Tibial nerve (tissue), 4 donors: ENCODE measurements around the gene RBM15B. TPM values are rescaled to one million over a fixed set of nuclear protein-coding genes. Genes with fewer than 3 reads are reported as not detected.

Experiments
- DNase-seq, 2 donors: peaks; one replicate each; pipeline ENCODE4 v3.0.0-alpha.2; 2019; ENCODE audit warnings: low spot score in 2 of 2
- H3K27ac ChIP-seq, 4 donors: fragments of 200-600 bp; sonication (generic) in 3 of 4; one replicate each; pipeline ENCODE4 v1.5.1; 2017 to 2019; ENCODE audit warnings: mild to moderate bottlenecking in 1 of 4
- H3K27me3 ChIP-seq, 2 donors: fragments of 200-600 bp; sonication (generic) in 1 of 2; one replicate each; pipeline versions ENCODE4 v1.5.1 to v1.6.0; 2017 to 2019
- H3K36me3 ChIP-seq, 3 donors: fragments of 200-600 bp; sonication (generic); one replicate each; pipeline ENCODE4 v1.5.1; 2018 to 2019
- H3K4me1 ChIP-seq, 4 donors: fragments of 200-600 bp; sonication (generic) in 3 of 4; one replicate each; pipeline ENCODE4 v1.5.1; 2017 to 2019
- H3K4me3 ChIP-seq, 4 donors: fragments of 200-600 bp; sonication (generic) in 3 of 4; one replicate each; pipeline ENCODE4 v1.5.1; 2017 to 2019; ENCODE audit warnings: mild to moderate bottlenecking in 1 of 4, moderate library complexity in 1 of 4
- H3K9me3 ChIP-seq, 4 donors: fragments of 200-600 bp; sonication (generic) in 3 of 4; one replicate each; pipeline ENCODE4 v1.5.1; 2017 to 2019
- CTCF ChIP-seq, 5 experiments: fragments of 200-600 bp in 3 of 5; fragments of 450-650 bp in 2 of 5; sonication (generic) in 3 of 5; IDR thresholded peaks; one replicate each; pipeline ENCODE4 v1.5.1; 2016 to 2019; ENCODE audit warnings: antibody characterized with exemption in 5 of 5, mild to moderate bottlenecking in 3 of 5, moderate library complexity in 2 of 5
- EP300 ChIP-seq, 2 donors: sonication (generic); formaldehyde crosslinking; IDR thresholded peaks; one replicate each; pipeline ENCODE4 v1.6.1; 2017; ENCODE audit warnings: antibody characterized with exemption in 2 of 2, mild to moderate bottlenecking in 1 of 2
- POLR2A ChIP-seq, 2 donors: fragments of 450-650 bp; IDR thresholded peaks; one replicate each; pipeline ENCODE4 v1.6.1; 2017; ENCODE audit warnings: antibody characterized with exemption in 2 of 2, mild to moderate bottlenecking in 2 of 2, moderate library complexity in 2 of 2
- WGBS, 2 donors: methylation state at CpG; one replicate each; pipeline ENCODE4 v1.1.5; 2018; 5-methylcytosine and 5-hydroxymethylcytosine counted together
- total RNA-seq, 4 donors: library from RNA; depleted of rRNA; stranded (reverse); fragments of >200 nt; gene quantifications; one replicate each; pipeline ENCODE4 v1.1.0, GENCODE V29; 2016

Gene RBM15B
- total RNA-seq, 4 donors from 2014 or later = 22.6 to 32.4 (median 26.0) TPM

- TF ChIP-seq CTCF (IDR thresholded peaks at IDR 0.05) (no peak), EP300 (IDR thresholded peaks at IDR 0.05) (no peak), POLR2A (IDR thresholded peaks at IDR 0.05) (no peak)
- WGBS, 2 donors = 65 to 74% methylated on average over 8 of the region's 8 CpGs
Measured at GRCh38 chr3:51398595-51399310, 7.7 kb downstream of the RBM15B start.

GRCh38 chr3:51400166-51400565 is 9.1 kb downstream of the RBM15B start:
- 83 to 85% methylated on average over 4 of the region's 4 CpGs for WGBS, 2 donors
- Histone ChIP-seq H3K9me3 (no peaks in the 10 kb centered on the region), H3K27ac (no peak overlapping the region), H3K4me1 (peaks cover 0 to 27% (median 0%) of the 10 kb centered on the region in 4 donors), H3K36me3 (peaks cover 0 to 79% (median 0%) of the 10 kb centered on the region in 3 donors), H3K27me3 (no peaks in the 10 kb centered on the region), H3K4me3 (no peak overlapping the region)
- TF ChIP-seq POLR2A (IDR thresholded peaks at IDR 0.05) = no peak
- no peak for TF ChIP-seq EP300 (IDR thresholded peaks at IDR 0.05)
- no peak for TF ChIP-seq CTCF (IDR thresholded peaks at IDR 0.05)
- DNase-seq = no peak

More at GRCh38 chr3:51398595-51399310, 7.7 kb downstream of the RBM15B start:
- H3K27ac ChIP-seq = peak overlapping the region in 1 of 4 donors; percentile 8
- H3K36me3 ChIP-seq = peaks cover 0 to 92% (median 5%) of the 10 kb centered on the region in 3 donors
- no peaks in the 10 kb centered on the region for H3K27me3 ChIP-seq
- DNase-seq = no peak
- H3K4me3 ChIP-seq = no peak overlapping the region
- peaks cover 0 to 39% (median 0%) of the 10 kb centered on the region in 4 donors for H3K4me1 ChIP-seq
- H3K9me3 ChIP-seq = no peaks in the 10 kb centered on the region

GRCh38 chr3:51401735-51402134 is 10.7 kb downstream of the RBM15B start:
- no peak for DNase-seq
- Histone ChIP-seq H3K36me3 (peaks cover 0 to 72% (median 0%) of the 10 kb centered on the region in 3 donors), H3K27ac (no peak overlapping the region), H3K9me3 (no peaks in the 10 kb centered on the region), H3K27me3 (no peaks in the 10 kb centered on the region), H3K4me1 (peaks cover 0 to 12% (median 0%) of the 10 kb centered on the region in 4 donors), H3K4me3 (no peak overlapping the region)
- TF ChIP-seq EP300 (IDR thresholded peaks at IDR 0.05) = no peak
- no peak for TF ChIP-seq CTCF (IDR thresholded peaks at IDR 0.05)
- no peak for TF ChIP-seq POLR2A (IDR thresholded peaks at IDR 0.05)
- 77% methylated on average over 4 of the region's 4 CpGs for WGBS, 2 donors

GRCh38 chr3:51403675-51404074 is 12.6 kb downstream of the RBM15B start:
- Histone ChIP-seq H3K27me3 (no peaks in the 10 kb centered on the region), H3K4me1 (no peaks in the 10 kb centered on the region), H3K36me3 (peaks cover 0 to 56% (median 0%) of the 10 kb centered on the region in 3 donors), H3K4me3 (no peak overlapping the region), H3K9me3 (no peaks in the 10 kb centered on the region), H3K27ac (no peak overlapping the region)
- no peak for DNase-seq
- no peak for TF ChIP-seq POLR2A (IDR thresholded peaks at IDR 0.05)
- TF ChIP-seq CTCF (IDR thresholded peaks at IDR 0.05) = no peak
- TF ChIP-seq EP300 (IDR thresholded peaks at IDR 0.05) = no peak

GRCh38 chr3:51408021-51408420 is 16.9 kb downstream of the RBM15B start:
- no peak overlapping the region for H3K27ac ChIP-seq
- no peak overlapping the region for H3K4me3 ChIP-seq
- H3K9me3 ChIP-seq = no peaks in the 10 kb centered on the region
- H3K4me1 ChIP-seq = no peaks in the 10 kb centered on the region
- peaks cover 0 to 61% (median 3%) of the 10 kb centered on the region in 3 donors for H3K36me3 ChIP-seq
- no peak for DNase-seq
- no peaks in the 10 kb centered on the region for H3K27me3 ChIP-seq
- no peak for TF ChIP-seq CTCF (IDR thresholded peaks at IDR 0.05)
- TF ChIP-seq POLR2A (IDR thresholded peaks at IDR 0.05) = no peak
- no peak for TF ChIP-seq EP300 (IDR thresholded peaks at IDR 0.05)
- 93% methylated on average over 2 of the region's 2 CpGs for WGBS, 2 donors
